ENCODE data around the gene RSKR.
A peak's percentile ranks its signal among the peaks of the same experiment; 100 is the strongest.
"Not testable (repeated sequence)": the region's sequence is repeated elsewhere in the genome, so short reads cannot be mapped to it uniquely, and the experiment has no call there.

Gene RSKR

DNA sequence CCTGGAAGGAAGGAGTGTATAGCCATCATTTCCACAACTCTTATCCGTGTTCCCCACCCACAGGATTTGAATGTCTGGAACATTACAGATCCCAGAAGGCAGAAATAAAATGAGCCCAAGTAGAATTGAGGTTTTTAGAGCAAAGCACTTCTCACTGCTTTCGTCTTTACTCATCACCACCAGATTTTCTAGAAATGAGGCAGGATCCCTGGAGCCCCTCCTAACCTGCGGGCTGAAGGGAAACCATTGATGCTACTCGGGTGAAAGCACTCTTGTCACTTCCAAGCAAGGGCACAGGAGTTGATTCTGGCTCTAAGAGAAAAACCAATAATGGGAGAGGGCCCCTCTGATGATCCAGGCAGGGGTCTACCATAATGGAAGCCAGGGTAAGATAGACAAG is 34.5 kb downstream of the RSKR start:
- Histone ChIP-seq H3K4me3 (ENCODE audit: low read depth in 1 of 2, low read length in 2 of 2) (no peak overlapping the region), H3K9me3 (ENCODE audit: control insufficient read depth in 1 of 2, low read length in 2 of 2) (no peaks in the 10 kb centered on the region), H3K4me1 (ENCODE audit: control insufficient read depth in 1 of 2, insufficient read depth in 2 of 2, low read length in 2 of 2) (peaks cover 0 to 12% of the 10 kb centered on the region in 2 donors), H3K27ac (ENCODE audit: low read depth, low read length) (no peak overlapping the region), H3K27me3 (ENCODE audit: control insufficient read depth in 1 of 2, insufficient read depth in 2 of 2, low read length in 2 of 2) (no peaks in the 10 kb centered on the region), H3K9ac (ENCODE audit: low read depth in 1 of 2, low read length in 2 of 2) (no peak overlapping the region), H3K36me3 (ENCODE audit: control insufficient read depth in 1 of 2, insufficient read depth in 2 of 2, low read length in 2 of 2) (peaks cover 8 to 51% of the 10 kb centered on the region in 2 donors)

DNA sequence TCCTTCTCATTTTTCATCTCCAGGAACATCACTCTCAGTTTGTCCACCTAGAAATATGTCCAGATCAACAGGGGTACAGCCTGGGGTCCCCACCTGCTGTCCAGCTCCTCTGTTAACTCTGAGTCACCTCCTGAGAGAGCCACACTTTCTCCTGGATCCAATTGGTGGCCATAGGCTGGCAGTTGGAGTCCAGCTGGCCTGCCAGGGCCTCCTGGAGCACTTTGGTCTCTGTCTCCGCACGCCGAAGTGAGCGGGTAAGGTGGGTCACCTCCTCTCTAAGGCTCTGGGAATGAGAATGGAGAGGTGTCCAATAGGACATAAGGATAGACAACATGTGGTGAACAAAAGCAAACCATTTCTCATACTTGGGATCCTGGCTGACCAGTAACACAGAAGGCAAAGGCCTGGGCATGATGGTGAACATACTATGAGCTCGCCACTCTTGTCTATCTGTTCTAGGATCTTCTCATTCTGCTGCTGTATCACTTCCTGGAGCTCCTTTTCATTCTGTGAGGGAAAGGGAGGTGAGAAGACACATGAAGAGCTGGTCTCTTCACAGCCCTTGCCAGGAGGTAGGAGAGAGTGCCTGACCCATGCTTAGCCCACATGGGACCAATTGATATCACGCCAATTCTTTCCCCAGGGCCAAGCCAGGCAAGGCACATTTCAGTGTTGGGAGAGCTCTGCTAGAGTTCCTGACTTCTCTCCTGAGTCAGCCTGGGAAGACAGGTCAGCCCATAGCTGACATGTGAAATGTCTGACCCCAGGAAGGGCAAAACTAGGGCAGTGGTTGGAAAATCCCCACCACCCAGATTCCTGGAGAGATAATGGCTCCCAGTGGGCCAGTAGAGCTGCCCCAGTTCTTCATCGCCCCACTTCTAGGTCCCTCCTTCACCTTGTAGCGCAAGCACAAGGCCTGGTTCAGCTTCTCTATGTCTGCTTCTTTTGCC is 35.5 kb downstream of the RSKR start:
- no peak overlapping the region for H3K4me3 ChIP-seq (ENCODE audit: low read depth in 1 of 2, low read length in 2 of 2)
- H3K9ac ChIP-seq (ENCODE audit: low read depth in 1 of 2, low read length in 2 of 2): no peak overlapping the region
- H3K9me3 ChIP-seq (ENCODE audit: control insufficient read depth in 1 of 2, low read length in 2 of 2): no peaks in the 10 kb centered on the region
- no peak overlapping the region for H3K27ac ChIP-seq (ENCODE audit: low read depth, low read length)
- peaks cover 0 to 12% of the 10 kb centered on the region in 2 donors for H3K4me1 ChIP-seq (ENCODE audit: control insufficient read depth in 1 of 2, insufficient read depth in 2 of 2, low read length in 2 of 2)
- peaks cover 0 to 42% of the 10 kb centered on the region in 2 donors for H3K36me3 ChIP-seq (ENCODE audit: control insufficient read depth in 1 of 2, insufficient read depth in 2 of 2, low read length in 2 of 2)
- no peaks in the 10 kb centered on the region for H3K27me3 ChIP-seq (ENCODE audit: control insufficient read depth in 1 of 2, insufficient read depth in 2 of 2, low read length in 2 of 2)

GRCh38 chr17:28577466-28577824 is 36.5 kb downstream of the RSKR start:
- Histone ChIP-seq H3K9ac (ENCODE audit: low read depth in 1 of 2, low read length in 2 of 2) (no peak overlapping the region), H3K4me3 (ENCODE audit: low read depth in 1 of 2, low read length in 2 of 2) (no peak overlapping the region)

GRCh38 chr17:28576758-28577465 is 37.1 kb downstream of the RSKR start, which contains the start of gene ALDOC:
Gene ALDOC (minus strand): TSS chr17:28576895. CDS start chr17:28575532, 1,363 bp downstream.
- Histone ChIP-seq H3K27me3 (ENCODE audit: control insufficient read depth in 1 of 2, insufficient read depth in 2 of 2, low read length in 2 of 2) (no peaks in the 10 kb centered on the region), H3K9ac (ENCODE audit: low read depth in 1 of 2, low read length in 2 of 2) (peak within 1 kb of the TSS in 1 of 2 donors; percentile 66), H3K9me3 (ENCODE audit: control insufficient read depth in 1 of 2, low read length in 2 of 2) (no peaks in the 10 kb centered on the region), H3K4me1 (ENCODE audit: control insufficient read depth in 1 of 2, insufficient read depth in 2 of 2, low read length in 2 of 2) (peaks cover 8 to 23% of the 10 kb centered on the region in 2 donors), H3K4me3 (ENCODE audit: low read depth in 1 of 2, low read length in 2 of 2) (peak within 1 kb of the TSS; percentile 33 to 42), H3K36me3 (ENCODE audit: control insufficient read depth in 1 of 2, insufficient read depth in 2 of 2, low read length in 2 of 2) (peaks cover 0 to 27% of the 10 kb centered on the region in 2 donors), H3K27ac (ENCODE audit: low read depth, low read length) (no peak within 1 kb of the TSS)

More at GRCh38 chr17:28577466-28577824, 36.5 kb downstream of the RSKR start:
- no peaks in the 10 kb centered on the region for H3K9me3 ChIP-seq (ENCODE audit: control insufficient read depth in 1 of 2, low read length in 2 of 2)
- H3K27ac ChIP-seq (ENCODE audit: low read depth, low read length): no peak overlapping the region
- no peaks in the 10 kb centered on the region for H3K27me3 ChIP-seq (ENCODE audit: control insufficient read depth in 1 of 2, insufficient read depth in 2 of 2, low read length in 2 of 2)
- peaks cover 2 to 17% of the 10 kb centered on the region in 2 donors for H3K4me1 ChIP-seq (ENCODE audit: control insufficient read depth in 1 of 2, insufficient read depth in 2 of 2, low read length in 2 of 2)
- H3K36me3 ChIP-seq (ENCODE audit: control insufficient read depth in 1 of 2, insufficient read depth in 2 of 2, low read length in 2 of 2): peaks cover 0 to 33% of the 10 kb centered on the region in 2 donors

DNA sequence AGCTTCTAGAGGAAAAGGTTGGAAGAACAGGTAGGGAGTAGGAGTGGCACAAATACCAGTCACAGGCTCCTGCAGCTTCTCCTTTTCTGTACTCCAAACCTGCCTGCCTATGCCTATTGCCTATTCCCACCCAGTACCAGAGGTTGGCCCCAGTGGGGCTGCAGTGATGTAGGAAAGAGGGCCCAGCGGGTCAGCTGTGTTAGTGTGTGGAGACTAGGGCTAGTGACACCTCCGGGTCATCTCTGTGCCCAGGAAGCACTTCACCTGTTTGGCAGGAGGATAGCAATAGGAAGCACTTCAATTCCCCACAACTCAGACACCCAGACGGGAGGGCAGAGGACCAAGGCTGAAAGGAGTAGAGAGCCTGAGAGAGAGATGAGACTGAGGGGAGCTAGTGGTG is 38.0 kb downstream of the RSKR start:
- H3K36me3 ChIP-seq (ENCODE audit: control insufficient read depth in 1 of 2, insufficient read depth in 2 of 2, low read length in 2 of 2): peaks cover 0 to 26% of the 10 kb centered on the region in 2 donors
- peaks cover 9 to 25% of the 10 kb centered on the region in 2 donors for H3K4me1 ChIP-seq (ENCODE audit: control insufficient read depth in 1 of 2, insufficient read depth in 2 of 2, low read length in 2 of 2)
- H3K4me3 ChIP-seq (ENCODE audit: low read depth in 1 of 2, low read length in 2 of 2); H3K9ac ChIP-seq (ENCODE audit: low read depth in 1 of 2, low read length in 2 of 2); H3K9me3 ChIP-seq (ENCODE audit: control insufficient read depth in 1 of 2, low read length in 2 of 2); H3K27ac ChIP-seq (ENCODE audit: low read depth, low read length); H3K27me3 ChIP-seq (ENCODE audit: control insufficient read depth in 1 of 2, insufficient read depth in 2 of 2, low read length in 2 of 2): not testable (repeated sequence)

GRCh38 chr17:28575126-28575795 is 38.7 kb downstream of the RSKR start:
- no peaks in the 10 kb centered on the region for H3K9me3 ChIP-seq (ENCODE audit: control insufficient read depth in 1 of 2, low read length in 2 of 2)
- peaks cover 0 to 26% of the 10 kb centered on the region in 2 donors for H3K36me3 ChIP-seq (ENCODE audit: control insufficient read depth in 1 of 2, insufficient read depth in 2 of 2, low read length in 2 of 2)
- no peaks in the 10 kb centered on the region for H3K27me3 ChIP-seq (ENCODE audit: control insufficient read depth in 1 of 2, insufficient read depth in 2 of 2, low read length in 2 of 2)
- no peak overlapping the region for H3K27ac ChIP-seq (ENCODE audit: low read depth, low read length)
- no peak overlapping the region for H3K9ac ChIP-seq (ENCODE audit: low read depth in 1 of 2, low read length in 2 of 2)
- H3K4me3 ChIP-seq (ENCODE audit: low read depth in 1 of 2, low read length in 2 of 2): no peak overlapping the region
- H3K4me1 ChIP-seq (ENCODE audit: control insufficient read depth in 1 of 2, insufficient read depth in 2 of 2, low read length in 2 of 2): peaks cover 9 to 30% of the 10 kb centered on the region in 2 donors

GRCh38 chr17:28574526-28574925 is 39.5 kb downstream of the RSKR start:
- H3K9me3 ChIP-seq (ENCODE audit: control insufficient read depth in 1 of 2, low read length in 2 of 2): no peaks in the 10 kb centered on the region
- H3K27me3 ChIP-seq (ENCODE audit: control insufficient read depth in 1 of 2, insufficient read depth in 2 of 2, low read length in 2 of 2): no peaks in the 10 kb centered on the region
- peaks cover 0 to 19% of the 10 kb centered on the region in 2 donors for H3K36me3 ChIP-seq (ENCODE audit: control insufficient read depth in 1 of 2, insufficient read depth in 2 of 2, low read length in 2 of 2)
- no peak overlapping the region for H3K9ac ChIP-seq (ENCODE audit: low read depth in 1 of 2, low read length in 2 of 2)
- no peak overlapping the region for H3K27ac ChIP-seq (ENCODE audit: low read depth, low read length)
- no peak overlapping the region for H3K4me3 ChIP-seq (ENCODE audit: low read depth in 1 of 2, low read length in 2 of 2)
- H3K4me1 ChIP-seq (ENCODE audit: control insufficient read depth in 1 of 2, insufficient read depth in 2 of 2, low read length in 2 of 2): peaks cover 16 to 33% of the 10 kb centered on the region in 2 donors

GRCh38 chr17:28573966-28574480 is 40.0 kb downstream of the RSKR start:
- H3K27me3 ChIP-seq (ENCODE audit: control insufficient read depth in 1 of 2, insufficient read depth in 2 of 2, low read length in 2 of 2): no peaks in the 10 kb centered on the region
- H3K4me3 ChIP-seq (ENCODE audit: low read depth in 1 of 2, low read length in 2 of 2): no peak overlapping the region
- peaks cover 0 to 16% of the 10 kb centered on the region in 2 donors for H3K36me3 ChIP-seq (ENCODE audit: control insufficient read depth in 1 of 2, insufficient read depth in 2 of 2, low read length in 2 of 2)
- H3K4me1 ChIP-seq (ENCODE audit: control insufficient read depth in 1 of 2, insufficient read depth in 2 of 2, low read length in 2 of 2): peaks cover 16 to 33% of the 10 kb centered on the region in 2 donors
- no peak overlapping the region for H3K27ac ChIP-seq (ENCODE audit: low read depth, low read length)
- no peak overlapping the region for H3K9ac ChIP-seq (ENCODE audit: low read depth in 1 of 2, low read length in 2 of 2)
- H3K9me3 ChIP-seq (ENCODE audit: control insufficient read depth in 1 of 2, low read length in 2 of 2): no peaks in the 10 kb centered on the region

GRCh38 chr17:28573521-28573920 is 40.5 kb downstream of the RSKR start:
- Histone ChIP-seq H3K27ac (ENCODE audit: low read depth, low read length) (no peak overlapping the region), H3K4me1 (ENCODE audit: control insufficient read depth in 1 of 2, insufficient read depth in 2 of 2, low read length in 2 of 2) (peaks cover 16 to 33% of the 10 kb centered on the region in 2 donors), H3K36me3 (ENCODE audit: control insufficient read depth in 1 of 2, insufficient read depth in 2 of 2, low read length in 2 of 2) (peaks cover 0 to 11% of the 10 kb centered on the region in 2 donors), H3K4me3 (ENCODE audit: low read depth in 1 of 2, low read length in 2 of 2) (no peak overlapping the region), H3K27me3 (ENCODE audit: control insufficient read depth in 1 of 2, insufficient read depth in 2 of 2, low read length in 2 of 2) (no peaks in the 10 kb centered on the region), H3K9me3 (ENCODE audit: control insufficient read depth in 1 of 2, low read length in 2 of 2) (no peaks in the 10 kb centered on the region), H3K9ac (ENCODE audit: low read depth in 1 of 2, low read length in 2 of 2) (no peak overlapping the region)

All from duodenal mucosa (tissue), 2 donors.